NCI-H2196 (cell line): ENCODE data around the gene PPP2R2C.

Experiments used
- DNase-seq: peaks from one replicate; lab custom pipeline; 2025; ENCODE audit not compliant: unreplicated experiment; lab: John Stamatoyannopoulos, UW

PPP2R2C gene

DNA sequence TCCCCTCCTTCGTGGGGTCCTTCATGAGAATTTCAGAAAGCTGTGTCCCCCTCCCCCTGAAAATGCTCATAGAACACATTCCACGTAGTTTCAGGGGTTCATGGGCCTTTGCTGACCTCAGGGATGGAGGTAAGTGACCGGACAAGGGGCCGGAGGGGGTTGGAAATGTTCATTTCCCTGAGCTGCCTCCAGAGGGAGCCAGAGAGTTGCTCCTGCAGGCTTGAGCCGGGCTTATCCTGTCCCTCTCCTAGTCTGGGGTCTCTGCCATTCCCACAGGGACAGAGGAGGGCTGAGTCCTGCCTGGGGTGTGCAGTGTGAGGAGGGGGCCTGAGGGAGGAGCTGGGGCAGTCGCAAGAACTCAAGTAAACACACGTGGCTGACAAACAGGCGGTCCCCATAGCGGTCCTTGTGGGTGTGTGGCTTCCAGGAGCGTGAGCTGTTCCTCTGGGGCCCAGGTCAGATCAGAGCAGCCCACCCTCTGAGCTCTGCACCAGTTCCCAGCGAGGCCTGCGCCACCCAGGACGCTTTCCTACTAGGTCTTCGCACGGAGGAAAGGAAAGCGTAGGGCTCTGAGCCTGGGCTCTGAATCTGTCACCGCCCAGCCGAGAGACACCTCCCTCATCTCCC, 140.3 kb downstream of the PPP2R2C start:
- peak; percentile 44 for DNase-seq

GRCh38 chr4:6331468-6331867, 140.9 kb downstream of the PPP2R2C start:
- DNase-seq = no peak

DNA sequence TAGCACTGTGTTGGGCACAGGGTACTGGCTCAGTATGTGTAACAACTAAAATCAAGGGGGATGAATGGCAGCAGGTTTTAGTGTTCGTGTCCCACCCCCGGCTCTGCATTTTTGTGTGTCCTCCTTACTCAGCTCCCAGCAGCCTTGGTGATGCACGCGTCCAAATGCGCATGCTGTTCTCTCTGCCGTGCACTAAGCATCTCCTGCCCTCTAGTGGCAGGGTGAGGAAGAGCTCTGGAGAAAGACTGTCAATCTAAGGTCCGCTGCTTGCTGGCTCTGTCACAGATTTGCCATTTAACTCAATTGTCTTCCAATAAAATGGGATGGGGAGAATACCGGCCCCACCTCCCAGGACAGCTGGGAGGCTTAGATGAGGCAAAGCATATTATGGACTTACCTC, 141.4 kb downstream of the PPP2R2C start:
- peak; percentile 26 for DNase-seq

GRCh38 chr4:6330384-6330767, 142.0 kb downstream of the PPP2R2C start:
- no peak for DNase-seq

GRCh38 chr4:6329478-6330383, 142.7 kb downstream of the PPP2R2C start:
- DNase-seq = no peak

DNA sequence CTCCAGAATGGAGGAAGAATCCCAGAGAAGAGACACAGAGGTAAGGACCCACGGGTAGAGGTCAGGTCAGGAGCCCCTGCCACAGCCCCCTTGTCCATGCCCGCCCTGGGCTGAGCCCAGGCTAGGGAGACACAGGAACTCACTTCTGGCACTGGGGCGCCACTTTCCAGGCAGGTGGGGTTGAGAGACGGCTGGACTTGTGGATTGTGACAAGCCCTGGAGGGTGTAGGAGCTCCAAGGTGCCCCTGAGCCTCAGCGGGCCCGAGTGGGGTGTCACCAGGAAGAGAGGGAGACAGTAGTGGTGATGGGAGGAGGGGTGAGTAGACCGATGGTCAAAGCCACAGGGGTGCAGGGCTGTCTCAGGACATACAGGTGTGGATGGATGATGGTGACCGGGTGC, 143.9 kb downstream of the PPP2R2C start:
- no peak for DNase-seq

- peak; percentile 77 for DNase-seq
Measured at GRCh38 chr4:6327220-6327917, 145.0 kb downstream of the PPP2R2C start.

DNA sequence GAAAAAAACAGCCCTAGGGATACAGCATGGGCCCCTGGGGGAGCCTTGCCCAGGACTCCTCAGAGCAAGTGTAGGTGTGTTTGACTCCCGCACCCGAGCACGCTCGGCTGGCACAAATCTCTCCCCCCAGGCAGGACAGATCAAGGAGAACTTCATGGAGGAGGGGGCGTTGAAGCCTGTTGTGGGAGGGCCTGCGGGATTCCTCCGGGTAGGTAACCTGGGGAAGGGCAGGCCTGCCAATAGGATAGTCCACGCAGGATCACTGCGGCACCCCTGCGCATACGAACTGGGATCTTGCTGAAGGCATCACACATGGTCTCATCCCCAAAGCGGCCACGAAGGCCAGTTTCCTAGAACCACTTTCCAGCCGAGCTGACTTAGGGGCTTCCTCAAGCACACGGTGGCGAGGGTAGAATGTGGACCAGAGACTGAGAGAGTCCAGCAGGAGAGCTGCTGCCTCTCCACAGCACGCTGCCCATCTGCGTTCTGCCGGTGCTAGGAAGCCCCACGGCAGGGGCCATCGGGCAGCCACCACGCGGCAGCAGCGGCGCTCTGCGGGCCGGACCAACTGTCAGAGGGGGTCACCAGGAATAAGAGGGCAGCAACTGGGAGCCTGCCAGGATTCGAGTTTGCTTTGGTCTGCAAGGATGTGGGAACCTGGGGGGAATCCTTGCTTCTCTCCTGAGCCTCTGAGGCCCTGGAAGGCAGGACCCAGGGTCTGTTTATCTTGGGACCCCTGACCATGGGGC, 145.9 kb downstream of the PPP2R2C start:
- DNase-seq = no peak

DNA sequence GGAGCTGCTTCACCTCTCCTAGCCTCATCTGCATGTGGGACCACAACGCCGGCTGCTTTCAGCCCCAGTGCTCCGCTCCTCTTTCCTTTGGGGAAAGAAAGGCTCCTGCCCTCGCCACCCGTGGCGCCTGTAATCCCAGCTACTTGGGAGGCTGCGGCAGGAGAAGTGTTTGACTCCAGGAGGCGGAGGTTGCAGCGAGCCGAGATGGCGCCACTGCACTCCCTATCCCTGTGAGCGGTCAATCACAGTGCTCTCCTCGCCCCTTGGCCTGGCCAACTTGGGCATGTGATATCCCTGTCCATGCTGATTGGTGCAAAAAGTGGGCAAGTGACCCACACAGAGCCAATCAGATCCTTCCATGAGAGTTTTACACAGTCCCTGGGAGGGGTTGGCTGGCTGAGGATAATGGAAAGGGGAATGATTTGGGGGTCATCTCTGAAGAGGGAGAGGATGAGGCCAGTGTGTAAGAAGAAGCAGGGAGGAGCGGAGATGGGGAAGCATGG, 146.6 kb downstream of the PPP2R2C start:
- DNase-seq = no peak

- no peak for DNase-seq
Measured at GRCh38 chr4:6324999-6325787, 147.2 kb downstream of the PPP2R2C start.

DNA sequence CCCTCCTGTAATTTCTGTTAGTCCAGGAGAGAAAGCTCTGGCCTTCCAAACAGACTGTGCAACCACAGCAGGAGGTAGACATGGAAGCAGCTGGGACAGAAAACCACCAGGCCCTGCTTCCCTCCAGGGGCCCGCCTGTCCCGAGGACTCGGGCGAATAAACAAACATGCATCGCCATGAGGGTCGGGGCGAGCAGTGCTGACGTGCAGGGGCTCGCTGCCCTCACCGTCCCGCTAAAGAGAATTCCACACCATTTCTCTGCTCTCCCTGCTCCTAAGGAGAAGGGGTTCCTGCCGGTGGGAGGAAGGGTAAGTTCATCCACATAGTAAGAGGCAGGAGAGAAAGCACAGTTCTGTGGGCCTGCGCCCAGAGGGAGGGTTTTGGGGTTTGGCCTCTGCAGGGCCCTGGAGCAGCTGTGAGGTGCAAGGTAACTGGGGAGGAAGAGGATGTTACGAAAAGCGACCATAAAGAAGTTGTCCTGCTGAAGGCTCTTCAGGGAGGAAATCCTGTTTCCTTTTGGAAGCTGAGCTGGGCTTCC, 147.9 kb downstream of the PPP2R2C start:
- DNase-seq = no peak

DNA sequence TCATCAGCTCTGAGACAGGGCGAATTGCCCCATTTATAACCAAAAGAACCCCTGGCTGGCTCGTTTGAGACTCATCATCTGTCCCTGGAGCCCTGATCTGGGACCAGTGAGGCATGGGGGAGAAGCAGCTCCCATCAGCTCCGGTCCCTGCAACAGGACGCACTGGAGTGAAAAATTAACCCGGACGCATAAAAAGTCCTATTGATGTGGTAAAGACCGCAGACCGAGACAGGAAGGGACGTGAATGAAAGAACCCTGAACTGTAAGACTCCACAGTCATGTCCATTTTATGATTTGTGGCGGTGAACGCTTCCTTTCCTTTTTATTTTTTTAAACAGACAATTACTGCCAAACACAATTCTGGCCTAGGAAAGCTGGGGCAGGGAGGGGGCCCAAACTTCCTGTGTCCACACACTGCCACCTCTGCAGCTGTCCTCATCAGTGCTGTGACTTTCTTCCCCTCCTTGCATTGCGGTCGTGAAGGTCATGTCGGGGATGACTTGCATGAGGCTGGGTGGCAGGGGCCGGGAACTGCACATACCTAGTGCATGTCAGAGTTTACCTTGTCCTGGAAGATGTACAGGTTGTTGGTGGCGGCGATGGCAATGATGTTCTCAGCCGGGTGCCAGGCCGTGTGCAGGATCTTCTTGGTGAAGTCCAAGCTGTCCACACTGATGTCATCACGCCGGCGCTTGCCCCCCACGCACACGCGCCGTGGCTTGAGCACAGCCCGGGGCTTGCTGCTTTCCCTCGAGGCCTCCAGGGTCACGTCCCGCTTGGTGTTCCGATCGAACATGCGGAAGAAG, 149.4 kb downstream of the PPP2R2C start:
- no peak for DNase-seq

GRCh38 chr4:6322067-6322760, 150.2 kb downstream of the PPP2R2C start:
- no peak for DNase-seq

DNA sequence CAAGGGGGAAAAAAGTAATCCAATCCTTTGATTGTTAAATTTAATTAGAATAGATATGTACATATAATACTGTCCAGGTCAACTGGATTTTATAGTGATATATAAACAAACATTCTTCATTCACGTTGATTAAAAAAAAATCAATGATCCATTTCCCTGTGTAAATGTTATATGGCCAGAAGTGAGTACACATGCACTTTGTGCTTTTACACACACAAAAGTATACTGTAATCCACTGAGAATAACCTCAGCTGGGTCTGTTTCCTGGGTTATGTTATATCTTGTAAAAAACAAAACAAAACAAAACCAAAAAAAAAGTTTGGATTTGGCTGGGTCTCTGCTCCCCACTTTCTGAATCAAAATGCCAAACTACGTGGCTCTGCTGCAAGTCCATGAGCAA, 151.1 kb downstream of the PPP2R2C start:
- DNase-seq = no peak

GRCh38 chr4:6320663-6321062, 151.8 kb downstream of the PPP2R2C start:
- DNase-seq = no peak

- no peak for DNase-seq
Measured at GRCh38 chr4:6319530-6320150, 152.8 kb downstream of the PPP2R2C start.

- no peak for DNase-seq
Measured at GRCh38 chr4:6318206-6318605, 154.2 kb downstream of the PPP2R2C start.

- no peak for DNase-seq
Measured at GRCh38 chr4:6316461-6317003, 155.9 kb downstream of the PPP2R2C start.
